Measurements from ENCODE around the gene MYH11. TPM values are rescaled to one million over a fixed set of nuclear protein-coding genes. Genes with fewer than 3 reads are reported as not detected.

Gene MYH11
- total RNA-seq, 1 donor from 2014 or later: 0.07 TPM

GRCh38 chr16:15873737-15874136 lies 16.9 kb upstream of the MYH11 start:
- Histone ChIP-seq H3K4me1 (no peaks in the 10 kb centered on the region), H3K4me2 (no peak overlapping the region), H3K9ac (no peak overlapping the region), H3F3A (ENCODE audit: low read depth) (peaks cover 7% of the 10 kb centered on the region), H3K9me3 (ENCODE audit: low read depth) (no peaks in the 10 kb centered on the region), H2AFZ (replicated peaks) (no peak overlapping the region), H3K4me3 (no peak overlapping the region), H3K27ac (no peak overlapping the region), H3K36me3 (peaks cover 2% of the 10 kb centered on the region), H3K79me2 (ENCODE audit: low read depth) (no peaks in the 10 kb centered on the region), H4K20me1 (ENCODE audit: low read depth) (peaks cover 5% of the 10 kb centered on the region), H3K27me3 (no peaks in the 10 kb centered on the region)
- Mint-ChIP-seq H3K9me3 (no peaks in the 10 kb centered on the region), H3K4me1 (no peaks in the 10 kb centered on the region), H3K27me3 (ENCODE audit: insufficient read depth, low read depth) (no peaks in the 10 kb centered on the region), H3K27ac (no peak overlapping the region), H3K4me3 (no peak overlapping the region), H3K36me3 (peaks cover 11% of the 10 kb centered on the region)
- no peak for DNase-seq (ENCODE audit: low spot score)
- TF ChIP-seq EZH2phosphoT487 (IDR thresholded peaks at IDR 0.05): no peak
- TF ChIP-seq, protein P1, sequence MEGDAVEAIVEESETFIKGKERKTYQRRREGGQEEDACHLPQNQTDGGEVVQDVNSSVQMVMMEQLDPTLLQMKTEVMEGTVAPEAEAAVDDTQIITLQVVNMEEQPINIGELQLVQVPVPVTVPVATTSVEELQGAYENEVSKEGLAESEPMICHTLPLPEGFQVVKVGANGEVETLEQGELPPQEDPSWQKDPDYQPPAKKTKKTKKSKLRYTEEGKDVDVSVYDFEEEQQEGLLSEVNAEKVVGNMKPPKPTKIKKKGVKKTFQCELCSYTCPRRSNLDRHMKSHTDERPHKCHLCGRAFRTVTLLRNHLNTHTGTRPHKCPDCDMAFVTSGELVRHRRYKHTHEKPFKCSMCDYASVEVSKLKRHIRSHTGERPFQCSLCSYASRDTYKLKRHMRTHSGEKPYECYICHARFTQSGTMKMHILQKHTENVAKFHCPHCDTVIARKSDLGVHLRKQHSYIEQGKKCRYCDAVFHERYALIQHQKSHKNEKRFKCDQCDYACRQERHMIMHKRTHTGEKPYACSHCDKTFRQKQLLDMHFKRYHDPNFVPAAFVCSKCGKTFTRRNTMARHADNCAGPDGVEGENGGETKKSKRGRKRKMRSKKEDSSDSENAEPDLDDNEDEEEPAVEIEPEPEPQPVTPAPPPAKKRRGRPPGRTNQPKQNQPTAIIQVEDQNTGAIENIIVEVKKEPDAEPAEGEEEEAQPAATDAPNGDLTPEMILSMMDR (IDR thresholded peaks at IDR 0.05): no peak
- TF ChIP-seq EZH2 (IDR thresholded peaks at IDR 0.05): no peak

DNA sequence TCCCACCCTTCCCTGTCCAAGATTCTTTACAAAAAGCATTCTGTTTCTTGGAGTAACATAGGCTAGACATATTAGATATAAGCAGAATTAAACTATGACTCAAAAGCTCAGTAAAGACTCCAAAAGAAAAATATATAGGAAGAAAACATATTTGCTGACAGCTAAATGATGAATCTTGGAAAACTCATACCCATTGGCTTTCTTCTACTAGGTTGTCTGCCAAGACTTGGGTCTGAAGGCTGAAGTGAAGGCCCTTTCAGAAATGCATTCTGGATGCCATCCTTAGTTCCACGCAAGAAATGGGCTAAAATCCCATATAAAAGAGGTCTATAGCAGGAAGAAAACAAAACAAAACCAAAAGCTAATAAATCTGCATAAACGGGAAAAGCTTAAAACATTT lies 16.5 kb upstream of the MYH11 start:
- peaks cover 11% of the 10 kb centered on the region for H3K36me3 Mint-ChIP-seq
- no peaks in the 10 kb centered on the region for H3K4me1 Mint-ChIP-seq
- Histone ChIP-seq H3K9ac (no peak overlapping the region), H3K4me3 (no peak overlapping the region), H3K79me2 (ENCODE audit: low read depth) (no peaks in the 10 kb centered on the region), H3K27me3 (no peaks in the 10 kb centered on the region), H3K9me3 (ENCODE audit: low read depth) (no peaks in the 10 kb centered on the region), H4K20me1 (ENCODE audit: low read depth) (peaks cover 5% of the 10 kb centered on the region), H3K4me1 (no peaks in the 10 kb centered on the region), H2AFZ (replicated peaks) (no peak overlapping the region), H3K4me2 (no peak overlapping the region), H3F3A (ENCODE audit: low read depth) (peaks cover 7% of the 10 kb centered on the region), H3K36me3 (peaks cover 2% of the 10 kb centered on the region), H3K27ac (no peak overlapping the region)
- H3K9me3 Mint-ChIP-seq: no peaks in the 10 kb centered on the region
- no peak overlapping the region for H3K27ac Mint-ChIP-seq
- TF ChIP-seq EZH2phosphoT487 (IDR thresholded peaks at IDR 0.05) (no peak), EZH2 (IDR thresholded peaks at IDR 0.05) (no peak)
- TF ChIP-seq, protein P1 (IDR thresholded peaks at IDR 0.05): no peak
- DNase-seq (ENCODE audit: low spot score): no peak
- no peaks in the 10 kb centered on the region for H3K27me3 Mint-ChIP-seq (ENCODE audit: insufficient read depth, low read depth)
- no peak overlapping the region for H3K4me3 Mint-ChIP-seq

DNA sequence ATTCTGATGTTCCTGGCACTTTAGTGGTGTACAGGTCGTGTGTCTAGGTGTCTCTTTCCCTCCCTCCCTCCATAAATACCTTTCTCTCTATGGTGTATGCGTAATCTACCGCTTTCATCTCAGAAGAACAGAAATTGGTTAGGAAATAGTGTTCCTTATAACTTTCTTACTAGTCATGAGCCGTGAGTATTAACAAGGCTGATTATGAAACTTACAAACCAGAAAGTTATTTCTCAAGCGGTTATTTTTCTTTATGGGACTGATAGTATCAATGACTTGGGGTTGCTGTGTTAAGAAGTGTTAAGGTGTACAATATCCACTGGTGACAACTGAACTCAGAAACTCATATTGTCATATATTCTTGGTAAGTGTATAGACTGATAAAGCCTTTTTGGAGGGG lies 13.2 kb upstream of the MYH11 start:
- no peaks in the 10 kb centered on the region for H3K79me2 ChIP-seq (ENCODE audit: low read depth)
- TF ChIP-seq EZH2phosphoT487 (IDR thresholded peaks at IDR 0.05) (no peak), EZH2 (IDR thresholded peaks at IDR 0.05) (no peak)
- TF ChIP-seq, protein P1 (IDR thresholded peaks at IDR 0.05): no peak
- H4K20me1 ChIP-seq (ENCODE audit: low read depth): no peaks in the 10 kb centered on the region
- H3K4me2 ChIP-seq: no peak overlapping the region
- no peak overlapping the region for H3K4me3 Mint-ChIP-seq
- peaks cover 11% of the 10 kb centered on the region for H3K36me3 ChIP-seq
- no peak overlapping the region for H3K4me3 ChIP-seq
- H2AFZ ChIP-seq (replicated peaks): no peak overlapping the region
- H3K4me1 ChIP-seq: no peaks in the 10 kb centered on the region
- no peaks in the 10 kb centered on the region for H3K4me1 Mint-ChIP-seq
- H3K36me3 Mint-ChIP-seq: peaks cover 12% of the 10 kb centered on the region
- no peak for DNase-seq (ENCODE audit: low spot score)
- H3K27me3 ChIP-seq: no peaks in the 10 kb centered on the region
- H3K9me3 Mint-ChIP-seq: no peaks in the 10 kb centered on the region
- no peak overlapping the region for H3K27ac Mint-ChIP-seq
- H3F3A ChIP-seq (ENCODE audit: low read depth): peaks cover 5% of the 10 kb centered on the region
- no peak overlapping the region for H3K27ac ChIP-seq
- no peaks in the 10 kb centered on the region for H3K27me3 Mint-ChIP-seq (ENCODE audit: insufficient read depth, low read depth)
- H3K9me3 ChIP-seq (ENCODE audit: low read depth): no peaks in the 10 kb centered on the region
- no peak overlapping the region for H3K9ac ChIP-seq

Measured in neural progenitor cell (in vitro differentiated cells).